ENCODE data around the gene TTC31. TPM values are rescaled to one million over a fixed set of nuclear protein-coding genes. Genes with fewer than 3 reads are reported as not detected.

TTC31 gene
- total RNA-seq, 1 donor from 2014 or later, result 26.1 TPM

DNA sequence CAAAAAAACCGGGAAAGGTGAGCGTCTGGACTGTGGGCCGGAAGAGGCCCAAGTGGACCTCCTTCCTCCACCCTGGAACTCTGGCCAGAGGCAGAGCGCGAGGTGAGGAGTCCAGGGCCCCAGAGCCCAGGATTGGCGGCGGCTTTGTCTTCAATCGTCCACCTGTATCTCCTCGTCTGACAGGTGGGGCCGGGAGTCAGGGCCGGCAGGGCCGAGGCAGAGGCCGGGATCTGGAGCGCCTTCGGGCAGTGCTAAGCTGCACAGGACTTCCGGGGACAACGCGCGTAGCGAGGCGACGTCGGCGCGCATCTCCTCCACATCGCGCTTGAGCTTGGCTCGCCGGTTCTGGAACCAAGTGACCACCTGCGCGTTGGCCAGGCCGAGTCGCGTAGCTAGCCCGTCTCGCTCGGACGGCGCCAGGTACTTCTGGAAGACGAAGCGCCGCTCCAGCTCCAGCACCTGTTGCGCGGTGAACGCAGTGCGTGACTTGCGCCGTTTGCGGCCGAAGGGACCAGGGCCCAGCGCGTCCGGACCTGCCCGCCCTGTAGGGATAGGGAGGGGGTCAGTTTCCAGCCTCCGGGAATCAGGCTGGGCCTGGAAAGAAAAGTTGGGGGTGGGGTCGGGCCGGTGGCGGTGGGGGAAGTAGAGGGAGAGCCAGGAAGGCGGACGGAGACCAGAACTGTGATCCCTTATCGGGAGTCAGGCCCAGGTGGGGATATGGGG lies 15.1 kb downstream of the TTC31 start:
- DNase-seq (ENCODE audit: low spot score in 2 of 2, unreplicated experiment in 2 of 2), result peak in 1 of 2 experiments; percentile 46
- H3K27me3 Mint-ChIP-seq (ENCODE audit: low read depth), result peaks cover 70% of the 10 kb centered on the region
- no peaks in the 10 kb centered on the region for H3K9me3 Mint-ChIP-seq
- H3K27ac Mint-ChIP-seq, result no peak overlapping the region
- TF ChIP-seq CTCF (IDR thresholded peaks at IDR 0.05; ENCODE audit: unreplicated experiment), result no peak
- H3K4me3 Mint-ChIP-seq, result peak overlapping the region; percentile 75
- H3K36me3 Mint-ChIP-seq, result peaks cover 10% of the 10 kb centered on the region
- H3K4me1 Mint-ChIP-seq, result peaks cover 36% of the 10 kb centered on the region

- peak in 1 of 2 experiments; percentile 46 for DNase-seq (ENCODE audit: low spot score in 2 of 2, unreplicated experiment in 2 of 2)
- TF ChIP-seq CTCF (IDR thresholded peaks at IDR 0.05; ENCODE audit: unreplicated experiment), result no peak
- peaks cover 78% of the 10 kb centered on the region for H3K27me3 Mint-ChIP-seq (ENCODE audit: low read depth)
- no peaks in the 10 kb centered on the region for H3K9me3 Mint-ChIP-seq
- peak overlapping the region; percentile 75 for H3K4me3 Mint-ChIP-seq
- peaks cover 7% of the 10 kb centered on the region for H3K36me3 Mint-ChIP-seq
- peaks cover 42% of the 10 kb centered on the region for H3K4me1 Mint-ChIP-seq
- H3K27ac Mint-ChIP-seq, result no peak overlapping the region
Observed at GRCh38 chr2:74498500-74499266, 15.8 kb downstream of the TTC31 start.

- Mint-ChIP-seq H3K36me3 (peaks cover 2% of the 10 kb centered on the region), H3K27me3 (ENCODE audit: low read depth) (peaks cover 85% of the 10 kb centered on the region), H3K4me1 (peaks cover 43% of the 10 kb centered on the region), H3K9me3 (no peaks in the 10 kb centered on the region), H3K27ac (no peak within 1 kb of the TSS), H3K4me3 (peak within 1 kb of the TSS; percentile 75)
- peak in 1 of 2 experiments; percentile 52 for DNase-seq (ENCODE audit: low spot score in 2 of 2, unreplicated experiment in 2 of 2)
- TF ChIP-seq CTCF (IDR thresholded peaks at IDR 0.05; ENCODE audit: unreplicated experiment), result no peak
Observed at GRCh38 chr2:74499267-74499939, 16.5 kb downstream of the TTC31 start, which contains the start of gene LBX2. TSS of gene LBX2 (minus strand) at chr2:74499603. CDS start at chr2:74499537, 66 bp downstream.

- Mint-ChIP-seq H3K36me3 (peaks cover 8% of the 10 kb centered on the region), H3K4me1 (peaks cover 48% of the 10 kb centered on the region), H3K9me3 (no peaks in the 10 kb centered on the region), H3K4me3 (peak overlapping the region; percentile 75), H3K27me3 (ENCODE audit: low read depth) (peaks cover 91% of the 10 kb centered on the region), H3K27ac (no peak overlapping the region)
- TF ChIP-seq CTCF (IDR thresholded peaks at IDR 0.05; ENCODE audit: unreplicated experiment), result no peak
- DNase-seq (ENCODE audit: low spot score in 2 of 2, unreplicated experiment in 2 of 2), result no peak
Observed at GRCh38 chr2:74499940-74500577, 17.2 kb downstream of the TTC31 start.

- H3K4me3 Mint-ChIP-seq, result no peak overlapping the region
- H3K9me3 Mint-ChIP-seq, result no peaks in the 10 kb centered on the region
- no peak for DNase-seq (ENCODE audit: low spot score in 2 of 2, unreplicated experiment in 2 of 2)
- H3K4me1 Mint-ChIP-seq, result peaks cover 50% of the 10 kb centered on the region
- no peak overlapping the region for H3K27ac Mint-ChIP-seq
- peaks cover 95% of the 10 kb centered on the region for H3K27me3 Mint-ChIP-seq (ENCODE audit: low read depth)
- no peak for TF ChIP-seq CTCF (IDR thresholded peaks at IDR 0.05; ENCODE audit: unreplicated experiment)
- H3K36me3 Mint-ChIP-seq, result peaks cover 12% of the 10 kb centered on the region
Observed at GRCh38 chr2:74500578-74500946, 17.7 kb downstream of the TTC31 start.
